Putamen (tissue), 1 donor: Measurements from ENCODE around the gene CCDC188.

Experiments
- DNase-seq: peaks from one replicate; pipeline ENCODE4 v3.0.0-alpha.2; 2016; ENCODE audit warnings: low spot score

Gene CCDC188

GRCh38 chr22:20150381-20151275 lies at the start of gene CCDC188:
Gene CCDC188 (minus strand): TSS chr22:20151055. CDS start chr22:20150986, 69 bp downstream.
- no peak for DNase-seq

- no peak for DNase-seq
Observed at GRCh38 chr22:20199906-20200305, 49.1 kb upstream of the CCDC188 start.

GRCh38 chr22:20199413-20199842 lies 48.6 kb upstream of the CCDC188 start:
- no peak for DNase-seq

- DNase-seq: no peak
Observed at GRCh38 chr22:20198557-20199319, 47.9 kb upstream of the CCDC188 start.

- DNase-seq: no peak
Observed at GRCh38 chr22:20197407-20198030, 46.7 kb upstream of the CCDC188 start.

GRCh38 chr22:20196094-20196842 lies 45.4 kb upstream of the CCDC188 start:
- no peak for DNase-seq

- DNase-seq: no peak
Observed at GRCh38 chr22:20194681-20195593, 44.1 kb upstream of the CCDC188 start.

- no peak for DNase-seq
Observed at GRCh38 chr22:20193761-20194494, 43.1 kb upstream of the CCDC188 start.

- DNase-seq: no peak
Observed at GRCh38 chr22:20192972-20193760, 42.3 kb upstream of the CCDC188 start.

GRCh38 chr22:20192293-20192971 lies 41.6 kb upstream of the CCDC188 start:
- no peak for DNase-seq

- no peak for DNase-seq
Observed at GRCh38 chr22:20191803-20192202, 40.9 kb upstream of the CCDC188 start.

- no peak for DNase-seq
Observed at GRCh38 chr22:20191000-20191515, 40.2 kb upstream of the CCDC188 start.

GRCh38 chr22:20188567-20188877 lies 37.7 kb upstream of the CCDC188 start:
- no peak for DNase-seq

GRCh38 chr22:20187777-20188566 lies 37.1 kb upstream of the CCDC188 start:
- DNase-seq: no peak

- DNase-seq: no peak
Observed at GRCh38 chr22:20186871-20187546, 36.2 kb upstream of the CCDC188 start.

GRCh38 chr22:20186183-20186870 lies 35.5 kb upstream of the CCDC188 start:
- no peak for DNase-seq

GRCh38 chr22:20185750-20186149 lies 34.9 kb upstream of the CCDC188 start:
- DNase-seq: no peak
